ENCODE results near the gene USP43.
"Not testable (repeated sequence)": the region's sequence is repeated elsewhere in the genome, so short reads cannot be mapped to it uniquely, and the experiment has no call there.

- TF ChIP-seq, protein P1, sequence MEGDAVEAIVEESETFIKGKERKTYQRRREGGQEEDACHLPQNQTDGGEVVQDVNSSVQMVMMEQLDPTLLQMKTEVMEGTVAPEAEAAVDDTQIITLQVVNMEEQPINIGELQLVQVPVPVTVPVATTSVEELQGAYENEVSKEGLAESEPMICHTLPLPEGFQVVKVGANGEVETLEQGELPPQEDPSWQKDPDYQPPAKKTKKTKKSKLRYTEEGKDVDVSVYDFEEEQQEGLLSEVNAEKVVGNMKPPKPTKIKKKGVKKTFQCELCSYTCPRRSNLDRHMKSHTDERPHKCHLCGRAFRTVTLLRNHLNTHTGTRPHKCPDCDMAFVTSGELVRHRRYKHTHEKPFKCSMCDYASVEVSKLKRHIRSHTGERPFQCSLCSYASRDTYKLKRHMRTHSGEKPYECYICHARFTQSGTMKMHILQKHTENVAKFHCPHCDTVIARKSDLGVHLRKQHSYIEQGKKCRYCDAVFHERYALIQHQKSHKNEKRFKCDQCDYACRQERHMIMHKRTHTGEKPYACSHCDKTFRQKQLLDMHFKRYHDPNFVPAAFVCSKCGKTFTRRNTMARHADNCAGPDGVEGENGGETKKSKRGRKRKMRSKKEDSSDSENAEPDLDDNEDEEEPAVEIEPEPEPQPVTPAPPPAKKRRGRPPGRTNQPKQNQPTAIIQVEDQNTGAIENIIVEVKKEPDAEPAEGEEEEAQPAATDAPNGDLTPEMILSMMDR (IDR thresholded peaks at IDR 0.05), result not testable (repeated sequence)
- not testable (repeated sequence) for TF ChIP-seq POLR2AphosphoS5 (IDR thresholded peaks at IDR 0.05); POLR2A (IDR thresholded peaks at IDR 0.05; ENCODE audit: low read depth)
Observed at GRCh38 chr17:9604583-9604982, 40.7 kb upstream of the USP43 start.

Measured in esophagus muscularis mucosa (tissue), 3 donors.